ENCODE results near the gene TOMM70.

The TOMM70 gene

GRCh38 chr3:100319951-100320350, 80.9 kb downstream of the TOMM70 start:
- no peak for DNase-seq

GRCh38 chr3:100317912-100318311, 83.0 kb downstream of the TOMM70 start:
- no peak for DNase-seq

GRCh38 chr3:100316641-100317069, 84.2 kb downstream of the TOMM70 start:
- peak; percentile 67 for DNase-seq

Measured in activated effector memory CD4-positive, alpha-beta T cell treated with anti-CD3 and anti-CD28 coated beads, Interleukin-2, amount 50 U/mL, for 16 hours (primary cell).